ENCODE measurements around the gene ROR2.

ROR2 gene

DNA sequence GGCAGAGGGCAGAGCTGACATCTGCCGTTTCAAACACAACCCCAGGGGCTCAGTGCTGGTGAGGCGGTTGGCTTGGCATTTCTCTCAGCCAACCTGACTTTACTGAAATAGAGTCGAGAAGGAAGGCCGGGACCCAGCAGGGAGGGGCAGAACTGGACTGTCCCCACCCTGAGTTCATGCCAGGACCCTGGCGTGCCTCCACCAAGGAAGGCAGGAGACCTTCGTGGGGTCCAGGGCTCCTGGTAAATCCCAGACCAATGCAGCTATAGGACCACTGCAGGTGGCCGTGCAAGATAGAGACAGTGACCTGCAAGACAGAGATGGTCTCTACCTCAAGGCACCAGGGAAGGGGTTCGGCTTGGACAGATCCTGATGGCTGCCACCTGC lies 132.9 kb downstream of the ROR2 start:
- H3K27me3 Mint-ChIP-seq = peaks cover 7% of the 10 kb centered on the region

GRCh38 chr9:91816356-91816755 lies 133.7 kb downstream of the ROR2 start:
- CTCF ChIA-PET = interaction anchor here (1.0 kb wide), 1 partner anchor 134 kb away, joined by 3 read pairs; the partner anchor contains the start of gene ROR2
- no peaks in the 10 kb centered on the region for H3K9me3 Mint-ChIP-seq
- no peaks in the 10 kb centered on the region for H3K36me3 Mint-ChIP-seq
- H3K4me1 Mint-ChIP-seq = no peaks in the 10 kb centered on the region
- H3K4me3 Mint-ChIP-seq = no peak overlapping the region
- no peak overlapping the region for H3K27ac Mint-ChIP-seq
- H3K27me3 Mint-ChIP-seq = peaks cover 7% of the 10 kb centered on the region
- no peak for DNase-seq

More for the DNA sequence above, 132.9 kb downstream of the ROR2 start:
- Mint-ChIP-seq H3K4me3 (no peak overlapping the region), H3K4me1 (no peaks in the 10 kb centered on the region), H3K27ac (no peak overlapping the region), H3K9me3 (no peaks in the 10 kb centered on the region), H3K36me3 (no peaks in the 10 kb centered on the region)
- no peak for DNase-seq
- CTCF ChIA-PET = interaction anchor here (1.0 kb wide), 1 partner anchor 133 kb away, joined by 3 read pairs; the partner anchor contains the start of gene ROR2

DNA sequence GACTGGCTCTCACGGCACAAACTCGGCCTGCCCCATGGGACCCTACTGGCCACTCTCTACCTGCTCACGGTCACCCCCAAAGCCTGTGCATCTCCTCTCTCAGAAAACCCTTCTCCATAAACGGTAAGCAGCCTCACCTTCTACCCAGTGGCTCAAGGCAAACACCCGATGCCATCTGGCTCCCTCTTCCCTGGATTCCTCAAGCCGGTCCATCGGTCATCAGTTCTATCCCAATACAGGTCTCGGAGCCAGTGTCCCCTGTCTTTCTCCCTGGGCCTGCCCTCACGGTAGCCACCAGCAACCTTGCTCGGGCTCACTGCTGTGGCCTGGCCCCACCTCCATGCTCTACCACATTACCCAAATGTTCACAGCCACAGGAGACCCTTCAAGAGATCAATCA lies 134.1 kb downstream of the ROR2 start:
- CTCF ChIA-PET = no interaction called here
- Mint-ChIP-seq H3K4me1 (no peaks in the 10 kb centered on the region), H3K9me3 (no peaks in the 10 kb centered on the region), H3K27me3 (peaks cover 7% of the 10 kb centered on the region), H3K36me3 (no peaks in the 10 kb centered on the region), H3K27ac (no peak overlapping the region), H3K4me3 (no peak overlapping the region)
- no peak for DNase-seq

DNA sequence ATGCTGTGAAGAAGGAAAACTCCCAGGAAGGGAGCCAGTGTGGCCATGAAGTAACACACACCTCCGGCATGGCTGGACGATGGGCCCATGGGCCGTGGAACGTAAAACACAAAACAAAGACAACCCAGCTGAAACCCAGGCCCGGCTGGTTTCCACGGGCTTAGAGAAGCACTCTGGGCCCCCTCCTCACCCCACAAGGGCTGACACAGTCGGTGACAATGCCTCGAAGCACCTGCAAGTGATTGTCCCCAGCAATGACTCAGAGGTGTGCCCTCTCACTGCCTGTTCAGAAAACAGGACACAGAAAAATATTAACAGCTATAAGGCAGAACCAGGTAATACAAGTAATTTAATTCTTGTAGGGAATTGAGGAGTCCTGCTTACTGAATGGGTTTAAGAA lies 135.3 kb downstream of the ROR2 start:
- H3K27me3 Mint-ChIP-seq = peaks cover 7% of the 10 kb centered on the region
- H3K9me3 Mint-ChIP-seq = no peaks in the 10 kb centered on the region
- no peak overlapping the region for H3K27ac Mint-ChIP-seq
- CTCF ChIA-PET = no interaction called here
- no peak for DNase-seq
- H3K36me3 Mint-ChIP-seq = no peaks in the 10 kb centered on the region
- H3K4me1 Mint-ChIP-seq = no peaks in the 10 kb centered on the region
- no peak overlapping the region for H3K4me3 Mint-ChIP-seq

DNA sequence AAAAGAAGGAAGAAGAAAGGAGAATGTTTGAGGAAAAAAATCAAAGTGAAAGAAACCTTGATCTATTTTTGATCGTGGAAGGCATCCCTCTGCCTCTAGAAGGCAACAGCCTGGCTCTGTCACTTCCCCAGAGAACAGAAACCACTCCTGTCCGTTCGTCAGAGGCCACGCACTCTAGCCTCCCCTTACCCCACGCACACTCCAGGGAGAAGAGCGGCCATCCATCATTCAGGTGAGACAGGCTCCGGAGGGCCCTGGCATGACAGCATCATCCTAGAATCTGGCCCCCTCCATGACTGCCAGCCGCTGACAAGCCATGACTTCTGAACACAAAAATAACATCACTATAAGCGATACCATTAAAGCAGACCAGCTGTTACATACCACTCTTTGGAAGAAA lies 135.8 kb downstream of the ROR2 start:
- Mint-ChIP-seq H3K27ac (no peak overlapping the region), H3K4me1 (no peaks in the 10 kb centered on the region), H3K4me3 (no peak overlapping the region)

DNA sequence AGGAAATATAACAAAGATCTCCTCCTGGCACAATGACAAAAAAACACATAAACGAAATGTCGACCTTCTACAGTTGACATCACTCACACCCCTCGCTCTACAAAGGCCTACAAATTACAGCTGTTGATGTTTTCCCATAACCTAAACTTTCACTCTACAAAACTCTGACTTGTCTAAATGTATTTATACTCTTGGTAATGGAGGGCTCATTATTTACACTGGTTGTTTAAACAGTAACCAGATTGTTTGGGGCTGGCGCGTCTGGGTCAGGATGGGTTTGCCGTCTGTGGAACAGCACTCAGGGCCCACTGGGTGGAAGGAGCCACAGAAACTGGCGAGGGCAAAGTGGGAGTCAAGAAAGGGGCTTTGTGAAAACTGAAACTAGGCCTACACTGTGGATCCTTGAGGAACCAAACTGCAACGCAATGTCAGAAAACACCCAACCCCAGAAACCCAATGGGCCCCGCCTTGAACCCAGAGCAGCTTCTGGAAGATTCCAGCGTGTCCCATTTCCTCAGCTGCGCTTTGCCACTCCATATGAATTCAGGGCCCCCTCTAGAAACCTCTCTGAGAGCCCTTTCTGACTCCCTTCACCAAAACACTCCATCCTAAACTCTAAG lies 136.7 kb downstream of the ROR2 start:
- no peak overlapping the region for H3K4me3 Mint-ChIP-seq
- DNase-seq = no peak
- peaks cover 7% of the 10 kb centered on the region for H3K27me3 Mint-ChIP-seq
- H3K36me3 Mint-ChIP-seq = no peaks in the 10 kb centered on the region
- CTCF ChIA-PET = no interaction called here
- H3K27ac Mint-ChIP-seq = no peak overlapping the region
- H3K4me1 Mint-ChIP-seq = no peaks in the 10 kb centered on the region
- no peaks in the 10 kb centered on the region for H3K9me3 Mint-ChIP-seq

More for the DNA sequence above, 135.8 kb downstream of the ROR2 start:
- peaks cover 7% of the 10 kb centered on the region for H3K27me3 Mint-ChIP-seq
- H3K36me3 Mint-ChIP-seq = no peaks in the 10 kb centered on the region
- CTCF ChIA-PET = no interaction called here
- DNase-seq = no peak
- no peaks in the 10 kb centered on the region for H3K9me3 Mint-ChIP-seq

- Mint-ChIP-seq H3K36me3 (no peaks in the 10 kb centered on the region), H3K4me3 (no peak overlapping the region), H3K27me3 (peaks cover 7% of the 10 kb centered on the region), H3K27ac (no peak overlapping the region), H3K4me1 (no peaks in the 10 kb centered on the region), H3K9me3 (no peaks in the 10 kb centered on the region)
- DNase-seq = no peak
- CTCF ChIA-PET = interaction anchor here (0.9 kb wide), 1 partner anchor 54 kb away, joined by 3 read pairs; no protein-coding TSS in a partner anchor
Measured at GRCh38 chr9:91812191-91812590, 137.8 kb downstream of the ROR2 start.

DNA sequence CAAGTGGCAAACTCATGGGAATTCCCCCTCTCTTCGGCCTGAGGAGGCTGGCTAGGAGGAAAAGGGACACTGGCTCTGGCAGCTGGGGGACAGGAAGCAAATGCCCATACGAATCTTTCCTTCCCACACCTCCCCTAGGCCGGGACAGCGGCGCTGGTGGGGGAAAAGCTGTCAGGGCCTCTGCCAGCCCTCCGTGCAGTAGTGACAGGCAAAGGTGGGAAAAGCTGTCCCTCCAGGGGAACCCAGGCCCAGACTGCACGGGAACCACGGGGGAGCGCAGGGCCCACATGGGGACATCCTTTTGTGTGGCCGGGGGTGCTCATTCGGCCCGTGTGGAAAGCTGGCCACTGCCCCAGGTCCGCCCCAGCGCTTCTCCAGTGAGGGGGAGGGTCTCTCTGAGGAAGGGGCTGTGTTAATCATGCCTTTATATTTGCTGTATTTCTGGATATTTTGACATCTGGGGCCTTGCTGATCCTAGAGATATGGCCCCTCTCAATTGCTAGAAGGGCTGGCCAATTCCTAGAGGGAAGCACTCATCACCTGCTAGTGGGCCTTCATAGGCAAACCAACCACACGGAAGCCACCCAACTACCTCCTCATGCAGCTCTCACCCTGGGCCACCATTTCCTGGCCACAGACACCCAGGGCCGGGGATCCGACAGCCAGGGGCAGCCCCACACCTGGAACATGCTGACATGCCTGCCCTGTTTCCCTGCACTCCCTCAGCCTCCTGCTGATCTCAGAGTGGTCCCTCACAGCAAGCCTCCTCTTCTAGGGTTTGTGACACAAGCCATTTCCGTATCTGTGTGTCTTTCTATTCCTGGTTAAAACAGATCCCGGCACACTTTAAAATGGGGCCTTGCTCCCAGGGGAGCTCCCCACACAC lies 138.8 kb downstream of the ROR2 start:
- Mint-ChIP-seq H3K4me3 (no peak overlapping the region), H3K36me3 (no peaks in the 10 kb centered on the region), H3K27me3 (peaks cover 5% of the 10 kb centered on the region), H3K9me3 (no peaks in the 10 kb centered on the region), H3K4me1 (no peaks in the 10 kb centered on the region), H3K27ac (no peak overlapping the region)
- DNase-seq = no peak
- CTCF ChIA-PET = interaction anchor here (0.9 kb wide), 1 partner anchor 53 kb away, joined by 3 read pairs; no protein-coding TSS in a partner anchor

GRCh38 chr9:91810286-91810905 lies 139.6 kb downstream of the ROR2 start:
- Mint-ChIP-seq H3K27ac (no peak overlapping the region), H3K4me3 (no peak overlapping the region), H3K9me3 (no peaks in the 10 kb centered on the region), H3K4me1 (no peaks in the 10 kb centered on the region), H3K27me3 (no peaks in the 10 kb centered on the region), H3K36me3 (no peaks in the 10 kb centered on the region)
- no peak for DNase-seq
- CTCF ChIA-PET = no interaction called here

GRCh38 chr9:91809581-91810285 lies 140.3 kb downstream of the ROR2 start:
- H3K27ac Mint-ChIP-seq = no peak overlapping the region
- H3K9me3 Mint-ChIP-seq = no peaks in the 10 kb centered on the region
- CTCF ChIA-PET = no interaction called here
- no peak overlapping the region for H3K4me3 Mint-ChIP-seq
- H3K27me3 Mint-ChIP-seq = no peaks in the 10 kb centered on the region
- DNase-seq = no peak
- H3K4me1 Mint-ChIP-seq = no peaks in the 10 kb centered on the region
- H3K36me3 Mint-ChIP-seq = no peaks in the 10 kb centered on the region

- CTCF ChIA-PET = no interaction called here
Measured at GRCh38 chr9:91807643-91808246, 142.3 kb downstream of the ROR2 start.

GRCh38 chr9:91805031-91805430 lies 145.0 kb downstream of the ROR2 start:
- Mint-ChIP-seq H3K27me3 (peaks cover 5% of the 10 kb centered on the region), H3K27ac (no peak overlapping the region), H3K36me3 (no peaks in the 10 kb centered on the region), H3K4me1 (no peaks in the 10 kb centered on the region), H3K4me3 (no peak overlapping the region), H3K9me3 (no peaks in the 10 kb centered on the region)
- CTCF ChIA-PET = no interaction called here
- no peak for DNase-seq

More at GRCh38 chr9:91807643-91808246, 142.3 kb downstream of the ROR2 start:
- Mint-ChIP-seq H3K4me3 (no peak overlapping the region), H3K36me3 (no peaks in the 10 kb centered on the region), H3K9me3 (no peaks in the 10 kb centered on the region), H3K4me1 (no peaks in the 10 kb centered on the region), H3K27ac (no peak overlapping the region), H3K27me3 (no peaks in the 10 kb centered on the region)
- no peak for DNase-seq

DNA sequence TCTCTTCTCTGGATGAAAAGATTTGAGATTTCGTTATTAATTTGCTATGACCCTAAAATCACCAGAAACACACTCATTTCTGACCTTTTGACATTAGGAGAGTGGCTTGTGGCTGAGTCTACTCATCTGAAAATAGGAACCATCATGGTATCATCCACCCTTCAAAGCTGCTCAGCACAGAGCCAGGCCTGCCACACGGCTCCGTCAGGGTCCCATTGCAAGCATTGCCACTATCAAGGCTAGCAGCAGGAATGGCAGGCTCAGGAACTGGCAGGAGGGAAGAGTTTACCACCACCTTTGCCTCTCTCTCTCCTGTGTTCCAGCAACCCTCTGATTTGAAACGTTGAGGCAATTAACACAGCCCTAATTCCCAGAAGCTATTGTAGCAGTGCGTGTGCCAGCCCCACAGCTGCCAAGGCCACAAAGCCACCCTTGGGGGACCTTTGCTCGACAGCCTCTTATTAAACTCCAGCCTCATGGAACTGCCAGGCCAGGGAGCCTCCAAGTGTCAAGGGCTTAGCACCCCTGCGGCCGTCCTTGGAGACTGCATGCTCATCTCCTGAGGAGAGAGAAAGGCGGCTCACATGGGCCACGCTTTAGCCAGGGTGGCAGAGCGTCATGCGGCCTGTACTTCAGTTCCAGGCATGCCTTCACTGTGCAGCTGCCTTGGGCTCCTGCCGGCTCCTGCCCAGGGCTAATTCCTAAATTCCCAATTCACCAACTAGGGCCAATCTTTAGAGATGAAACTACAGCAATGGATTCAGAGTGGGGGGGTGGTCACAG lies 145.9 kb downstream of the ROR2 start:
- no peak for DNase-seq
- H3K4me3 Mint-ChIP-seq = no peak overlapping the region
- H3K27ac Mint-ChIP-seq = no peak overlapping the region
- CTCF ChIA-PET = no interaction called here
- peaks cover 6% of the 10 kb centered on the region for H3K27me3 Mint-ChIP-seq
- no peaks in the 10 kb centered on the region for H3K36me3 Mint-ChIP-seq
- peaks cover under 1% of the 10 kb centered on the region for H3K4me1 Mint-ChIP-seq
- H3K9me3 Mint-ChIP-seq = no peaks in the 10 kb centered on the region
